Stomach (tissue), 4 donors: Measurements from ENCODE around the gene SZT2.

Experiments used
- CTCF ChIP-seq, 7 experiments: fragments of 450-650 bp in 4 of 7; fragments of 200-600 bp in 3 of 7; sonication (generic) in 3 of 7; IDR thresholded peaks; one replicate each; pipeline ENCODE4 v1.5.1; 2016 to 2019; ENCODE audit warnings: antibody characterized with exemption in 7 of 7, control low read depth in 2 of 7, mild to moderate bottlenecking in 1 of 7
- EP300 ChIP-seq: sonication (generic); formaldehyde crosslinking; IDR thresholded peaks from one replicate; pipeline ENCODE4 v1.6.1; 2017; ENCODE audit warnings: antibody characterized with exemption

DNA sequence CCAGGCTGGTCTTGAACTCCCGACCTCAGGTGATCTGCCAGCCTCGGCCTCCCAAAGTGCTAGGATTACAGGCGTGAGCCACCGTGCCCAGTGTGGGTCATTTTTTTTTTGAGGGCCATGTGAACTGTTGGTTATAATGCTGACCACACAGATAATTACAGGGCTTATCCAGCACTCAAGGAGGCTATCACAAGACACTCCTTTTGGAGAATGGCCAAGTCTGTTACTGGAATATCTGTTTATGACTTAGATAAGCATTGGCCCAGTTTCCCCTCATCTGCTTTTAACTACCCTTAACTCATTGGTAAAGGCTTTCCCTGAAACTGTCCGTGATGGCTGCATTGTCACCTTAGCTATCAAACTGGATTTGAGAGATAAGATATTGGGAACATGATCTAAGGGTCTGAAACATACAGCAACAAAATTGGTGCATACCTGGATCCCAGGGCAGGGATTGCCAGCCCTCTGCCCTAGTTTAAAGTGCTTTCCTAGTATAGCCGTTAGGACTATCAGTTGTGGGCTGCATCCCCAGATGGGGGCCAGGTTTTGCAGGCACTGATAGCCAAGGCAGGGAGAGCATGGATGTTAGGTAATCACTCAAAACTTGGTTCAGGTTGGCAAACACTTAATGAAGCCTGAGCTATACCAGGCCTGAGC is 15.6 kb downstream of the SZT2 start:
- no peak for TF ChIP-seq CTCF (IDR thresholded peaks at IDR 0.05)
- TF ChIP-seq EP300, result no peak
